Neuronal stem cell (in vitro differentiated cells): ENCODE measurements around the gene CCDC195.

Source experiments
- DNase-seq: peaks from one replicate; pipeline ENCODE4 v3.0.0-alpha.2; 2013; ENCODE audit warnings: low spot score
- H2AFZ ChIP-seq: one replicate; pipeline ENCODE4 v1.6.1; 2013; ENCODE audit warnings: mild to moderate bottlenecking, low read length, inconsistent platforms
- H2AK5ac ChIP-seq: 2 replicates; pipeline ENCODE4 v1.6.1; 2013; ENCODE audit warnings: low read depth, mild to moderate bottlenecking, inconsistent platforms, low read length, moderate library complexity, mixed read lengths
- H2BK120ac ChIP-seq: 2 replicates; pipeline ENCODE4 v1.6.1; 2013; ENCODE audit warnings: low read depth, mild to moderate bottlenecking, inconsistent platforms, low read length, moderate library complexity, mixed read lengths
- H2BK12ac ChIP-seq: one replicate; pipeline ENCODE4 v1.6.1; 2013; ENCODE audit warnings: low read length, inconsistent platforms
- H2BK15ac ChIP-seq: 2 replicates; pipeline ENCODE4 v1.6.1; 2013; ENCODE audit warnings: mild to moderate bottlenecking, low read length, inconsistent platforms, mixed read lengths
- H2BK5ac ChIP-seq: one replicate; pipeline ENCODE4 v1.6.1; 2013; ENCODE audit warnings: inconsistent platforms, mild to moderate bottlenecking, low read length, moderate library complexity
- H3K14ac ChIP-seq: one replicate; pipeline ENCODE4 v1.6.1; 2013; ENCODE audit warnings: low read length, inconsistent platforms
- H3K18ac ChIP-seq: 2 replicates; pipeline ENCODE4 v1.6.1; 2013; ENCODE audit warnings: low read length, inconsistent platforms
- H3K23ac ChIP-seq: 2 replicates; pipeline ENCODE4 v1.6.1; 2013; ENCODE audit warnings: low read depth, mild to moderate bottlenecking, mixed read lengths, low read length, inconsistent platforms; ENCODE audit not compliant: poor library complexity
- H3K27ac ChIP-seq: replicated peaks from 3 replicates; pipeline ENCODE4 v1.5.1; 2013; ENCODE audit warnings: low read length, inconsistent platforms
- H3K27me3 ChIP-seq, 3 experiments: 2 replicates each; pipeline ENCODE4 v1.6.1; 2013; ENCODE audit warnings: low read length in 3 of 3, mild to moderate bottlenecking in 2 of 3, inconsistent platforms in 1 of 3, low read depth in 1 of 3, mixed read lengths in 1 of 3, moderate library complexity in 1 of 3; ENCODE audit not compliant: control insufficient read depth in 3 of 3, insufficient read depth in 3 of 3
- H3K36me3 ChIP-seq, 2 donors: replicated peaks in 1 of 2; 2 replicates each; pipeline ENCODE4 v1.6.1; 2013; ENCODE audit warnings: low read length in 2 of 2; ENCODE audit not compliant: control insufficient read depth in 2 of 2, insufficient read depth in 2 of 2
- H3K4ac ChIP-seq: 2 replicates; pipeline ENCODE4 v1.6.1; 2013; ENCODE audit warnings: inconsistent platforms, mild to moderate bottlenecking, low read length, moderate library complexity
- H3K4me1 ChIP-seq, 2 donors: 1 replicate in 1 of 2; 2 replicates in 1 of 2; pipeline ENCODE4 v1.6.1; 2013; ENCODE audit warnings: low read length in 2 of 2, low read depth in 1 of 2; ENCODE audit not compliant: control insufficient read depth in 2 of 2, insufficient read depth in 1 of 2
- H3K4me2 ChIP-seq: one replicate; pipeline ENCODE4 v1.6.1; 2013; ENCODE audit warnings: mild to moderate bottlenecking, low read length, inconsistent platforms; ENCODE audit not compliant: insufficient read depth, poor library complexity, severe bottlenecking
- H3K4me3 ChIP-seq, 2 donors: 2 replicates each; pipeline ENCODE4 v1.5.1; 2013; ENCODE audit warnings: low read length in 2 of 2, mild to moderate bottlenecking in 2 of 2, inconsistent platforms in 1 of 2, moderate library complexity in 1 of 2
- H3K79me1 ChIP-seq: one replicate; pipeline ENCODE4 v1.6.1; 2013; ENCODE audit warnings: low read depth, mild to moderate bottlenecking, inconsistent platforms, low read length, moderate library complexity
- H3K9ac ChIP-seq: one replicate; pipeline ENCODE4 v1.6.1; 2013; ENCODE audit warnings: mild to moderate bottlenecking, low read depth, low read length, inconsistent platforms; ENCODE audit not compliant: poor library complexity
- H3K9me3 ChIP-seq, 2 donors: replicated peaks in 1 of 2; 2 replicates each; pipeline versions ENCODE3 to v1.6.1; 2013; ENCODE audit warnings: low read length in 2 of 2, mild to moderate bottlenecking in 2 of 2, inconsistent platforms in 1 of 2, low read depth in 1 of 2, mixed read lengths in 1 of 2, moderate library complexity in 1 of 2; ENCODE audit not compliant: control insufficient read depth in 2 of 2, insufficient read depth in 1 of 2
- H4K8ac ChIP-seq: one replicate; pipeline ENCODE4 v1.6.1; 2013; ENCODE audit warnings: low read depth, mild to moderate bottlenecking, inconsistent platforms, low read length, moderate library complexity
- H4K91ac ChIP-seq: one replicate; pipeline ENCODE4 v1.6.1; 2013; ENCODE audit warnings: low read length, low read depth, mild to moderate bottlenecking, inconsistent platforms; ENCODE audit not compliant: poor library complexity
- WGBS, 2 donors: extraction: QIAGEN DNeasy Blood & Tissue Kit; methylation state at CpG; one replicate each; pipeline ENCODE4 v1.1.7; 2013; ENCODE audit warnings: missing lambda C conversion rate in 2 of 2, mixed read lengths in 1 of 2; ENCODE audit not compliant: insufficient read length in 2 of 2, insufficient replicate concordance in 1 of 2; ENCODE audit errors: extremely low coverage in 2 of 2; 5-methylcytosine and 5-hydroxymethylcytosine counted together

The CCDC195 gene

DNA sequence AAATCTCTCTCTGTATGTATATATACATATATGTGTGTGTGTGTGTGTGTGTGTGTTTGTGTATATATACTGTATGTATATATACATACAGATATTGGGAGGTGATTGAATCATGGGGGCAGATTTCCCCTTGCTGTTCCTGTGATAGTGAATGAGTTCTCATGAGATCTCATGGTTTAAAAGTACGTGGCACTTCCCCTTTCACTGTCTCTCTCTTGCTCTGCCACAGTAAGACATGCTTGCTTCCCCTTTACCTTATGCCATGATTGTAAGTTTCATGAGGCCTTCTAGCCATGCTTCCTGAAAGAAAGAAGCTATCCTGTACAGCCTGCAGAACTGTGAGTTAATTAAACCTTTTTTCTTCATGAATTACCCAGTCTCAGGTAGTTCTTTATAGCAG is 18.8 kb upstream of the CCDC195 start:
- H2AK5ac ChIP-seq: no peak overlapping the region
- no peak overlapping the region for H3K4me3 ChIP-seq
- H4K8ac ChIP-seq: no peak overlapping the region
- H2BK12ac ChIP-seq: no peak overlapping the region
- no peak overlapping the region for H3K14ac ChIP-seq
- no peak overlapping the region for H3K23ac ChIP-seq
- no peaks in the 10 kb centered on the region for H3K4me1 ChIP-seq
- no peak overlapping the region for H2BK120ac ChIP-seq
- H3K79me1 ChIP-seq: no peaks in the 10 kb centered on the region
- no peak for DNase-seq
- no peak overlapping the region for H2AFZ ChIP-seq
- no peak overlapping the region for H2BK5ac ChIP-seq
- no peak overlapping the region for H3K9ac ChIP-seq
- H3K36me3 ChIP-seq: no peaks in the 10 kb centered on the region
- H3K27ac ChIP-seq: no peak overlapping the region
- no CpG with 5 or more reads among the region's 1 CpG for WGBS, 2 donors
- H4K91ac ChIP-seq: no peak overlapping the region
- no peak overlapping the region for H3K4ac ChIP-seq
- H3K27me3 ChIP-seq: no peaks in the 10 kb centered on the region
- peaks cover 5 to 6% of the 10 kb centered on the region in 2 donors for H3K9me3 ChIP-seq
- H3K18ac ChIP-seq: no peak overlapping the region
- no peak overlapping the region for H2BK15ac ChIP-seq
- H3K4me2 ChIP-seq: no peak overlapping the region

DNA sequence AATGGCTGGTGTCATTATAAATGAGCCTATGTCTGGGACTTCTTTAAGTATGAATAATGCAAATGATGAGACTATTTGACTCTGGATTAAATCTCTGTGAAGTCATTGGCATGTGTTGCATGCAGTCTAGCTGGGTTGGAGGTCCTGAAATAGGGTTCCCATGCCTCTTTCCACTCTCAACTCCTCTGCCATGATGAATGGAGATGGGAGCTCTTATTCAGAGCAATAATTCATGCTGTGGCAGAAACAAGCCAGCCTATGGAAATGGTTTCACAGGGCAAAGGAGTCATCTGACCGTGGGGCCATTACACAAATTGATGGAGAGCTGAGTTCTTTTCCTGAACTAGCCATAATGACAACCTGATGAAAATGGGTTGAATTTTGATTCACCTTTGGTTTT is 15.5 kb upstream of the CCDC195 start:
- Histone ChIP-seq H3K4me1 (no peaks in the 10 kb centered on the region), H3K18ac (no peak overlapping the region), H4K8ac (no peak overlapping the region), H3K4me3 (no peak overlapping the region), H2AFZ (no peak overlapping the region), H4K91ac (no peak overlapping the region), H2BK15ac (no peak overlapping the region), H3K27ac (no peak overlapping the region), H3K23ac (no peak overlapping the region), H3K9me3 (peaks cover 6 to 10% of the 10 kb centered on the region in 2 donors), H3K9ac (no peak overlapping the region), H3K4me2 (no peak overlapping the region), H3K79me1 (no peaks in the 10 kb centered on the region), H2BK5ac (no peak overlapping the region), H2AK5ac (no peak overlapping the region), H2BK12ac (no peak overlapping the region), H3K14ac (no peak overlapping the region), H2BK120ac (no peak overlapping the region), H3K4ac (no peak overlapping the region), H3K36me3 (no peaks in the 10 kb centered on the region), H3K27me3 (no peaks in the 10 kb centered on the region)
- no CpG with 5 or more reads among the region's 1 CpG for WGBS, 2 donors
- no peak for DNase-seq

DNA sequence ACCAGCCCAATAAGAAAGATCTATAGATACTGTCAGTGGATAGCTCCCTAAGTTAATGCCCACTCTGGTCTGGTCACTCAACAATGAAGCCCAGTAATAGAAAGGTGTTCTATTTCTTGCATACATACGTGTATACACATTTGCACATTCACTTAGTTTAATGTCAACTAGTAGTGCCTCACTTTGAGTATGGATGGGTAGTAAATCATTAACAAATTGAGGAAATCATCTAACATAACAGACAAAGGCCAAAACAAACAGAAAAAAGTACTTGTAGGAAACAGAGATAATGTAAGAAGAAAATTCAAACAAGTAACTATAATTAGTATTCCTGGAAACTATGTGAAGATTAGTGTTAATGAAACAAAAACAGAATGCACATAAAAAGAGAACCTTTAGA is 13.3 kb upstream of the CCDC195 start:
- H2BK15ac ChIP-seq: no peak overlapping the region
- no peaks in the 10 kb centered on the region for H3K36me3 ChIP-seq
- no peak overlapping the region for H2BK12ac ChIP-seq
- H4K91ac ChIP-seq: no peak overlapping the region
- H3K79me1 ChIP-seq: no peaks in the 10 kb centered on the region
- no peak overlapping the region for H4K8ac ChIP-seq
- no CpG with 5 or more reads among the region's 1 CpG for WGBS, 2 donors
- no peak overlapping the region for H3K27ac ChIP-seq
- H3K23ac ChIP-seq: no peak overlapping the region
- H3K4me3 ChIP-seq: no peak overlapping the region
- H2AK5ac ChIP-seq: no peak overlapping the region
- DNase-seq: no peak
- no peak overlapping the region for H3K9ac ChIP-seq
- H3K18ac ChIP-seq: no peak overlapping the region
- no peak overlapping the region for H3K14ac ChIP-seq
- no peak overlapping the region for H2BK5ac ChIP-seq
- H3K27me3 ChIP-seq: no peaks in the 10 kb centered on the region
- no peak overlapping the region for H3K4ac ChIP-seq
- peaks cover 0 to 6% of the 10 kb centered on the region in 2 donors for H3K9me3 ChIP-seq
- no peak overlapping the region for H2BK120ac ChIP-seq
- H3K4me2 ChIP-seq: no peak overlapping the region
- no peaks in the 10 kb centered on the region for H3K4me1 ChIP-seq
- no peak overlapping the region for H2AFZ ChIP-seq

DNA sequence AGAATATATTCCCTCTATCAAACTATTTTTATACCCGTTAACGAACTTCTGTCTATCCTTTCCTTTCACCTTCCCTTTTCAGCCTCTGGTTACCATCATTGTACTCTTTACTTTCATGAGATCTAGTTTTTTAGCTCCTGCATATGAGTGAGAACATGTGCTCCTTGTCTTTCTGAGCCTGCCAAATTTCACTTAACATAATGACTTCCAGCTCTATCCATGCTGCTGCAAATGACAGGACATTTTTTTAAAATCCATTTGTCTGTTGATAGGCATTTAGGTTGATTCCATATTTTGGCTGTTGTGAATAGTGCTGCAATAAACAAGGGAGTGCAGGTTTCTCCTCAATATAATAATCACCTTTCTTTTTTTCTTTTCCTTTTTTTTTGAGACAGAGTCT is 8.2 kb upstream of the CCDC195 start:
- no peak overlapping the region for H2AFZ ChIP-seq
- DNase-seq: no peak
- no peak overlapping the region for H2BK120ac ChIP-seq
- no peaks in the 10 kb centered on the region for H3K79me1 ChIP-seq
- H2BK5ac ChIP-seq: no peak overlapping the region
- no peak overlapping the region for H4K8ac ChIP-seq
- no peak overlapping the region for H3K18ac ChIP-seq
- H4K91ac ChIP-seq: no peak overlapping the region
- no peak overlapping the region for H3K4me2 ChIP-seq
- no peak overlapping the region for H3K4me3 ChIP-seq
- no peak overlapping the region for H2BK12ac ChIP-seq
- H3K14ac ChIP-seq: no peak overlapping the region
- WGBS, 2 donors: 100% methylated on average over 2 of the region's 2 CpGs
- H3K27ac ChIP-seq: no peak overlapping the region
- H2AK5ac ChIP-seq: no peak overlapping the region
- H3K4ac ChIP-seq: no peak overlapping the region
- H3K9me3 ChIP-seq: peaks cover 0 to 5% of the 10 kb centered on the region in 2 donors
- H3K23ac ChIP-seq: no peak overlapping the region
- H3K27me3 ChIP-seq: no peaks in the 10 kb centered on the region
- no peaks in the 10 kb centered on the region for H3K4me1 ChIP-seq
- H3K36me3 ChIP-seq: no peaks in the 10 kb centered on the region
- no peak overlapping the region for H3K9ac ChIP-seq
- H2BK15ac ChIP-seq: no peak overlapping the region
